Upper lobe of right lung (tissue), 1 donor: ENCODE results near the gene TINAGL1. TPM values are rescaled to one million over a fixed set of nuclear protein-coding genes. Genes with fewer than 3 reads are reported as not detected.

Source experiments
- ATAC-seq: fragments of 200-7000 bp; cut with Tn5 transposase; one replicate; pipeline ENCODE4 v1.9.1; 2020; ENCODE audit warnings: mild to moderate bottlenecking, moderate library complexity
- DNase-seq: peaks from one replicate; pipeline ENCODE4 v3.0.0-alpha.2; 2020
- H3K27ac ChIP-seq: fragments of 200-600 bp; one replicate; pipeline ENCODE4 v1.8.0; 2022
- H3K27me3 ChIP-seq: fragments of 200-600 bp; one replicate; pipeline ENCODE4 v1.8.0; 2022; ENCODE audit warnings: mild to moderate bottlenecking
- H3K36me3 ChIP-seq: fragments of 200-600 bp; one replicate; pipeline ENCODE4 v1.8.0; 2022
- H3K4me1 ChIP-seq: fragments of 200-600 bp; one replicate; pipeline ENCODE4 v1.8.0; 2022
- H3K4me3 ChIP-seq: fragments of 200-600 bp; one replicate; pipeline ENCODE4 v1.8.0; 2022; ENCODE audit warnings: mild to moderate bottlenecking
- H3K9me3 ChIP-seq: fragments of 200-600 bp; one replicate; pipeline ENCODE4 v1.8.0; 2022
- CTCF ChIP-seq: fragments of 200-600 bp; IDR thresholded peaks from one replicate; pipeline ENCODE4 v1.8.0; 2022; ENCODE audit warnings: antibody characterized with exemption
- intact Hi-C: fragments of 100-400 bp; cut with DNase I; formaldehyde crosslinking; loops from one replicate; pipeline ENCODE4 v1.11.0; 2022
- total RNA-seq: library from RNA; stranded (reverse); fragmentation: NEBNext Ultra II Directional; extraction: Animal tissue kit (Norgen Biotek cat#: 25700); gene quantifications from one replicate; pipeline ENCODE4 v1.2.1, GENCODE V29; 2021
- donor health status: DM: no; HTN: yes; CAD: no; lungs with severe emphysema.

The TINAGL1 gene
- total RNA-seq, 1 donor from 2014 or later, result 154 TPM

- Histone ChIP-seq H3K4me3 (peak overlapping the region; percentile 55), H3K4me1 (peaks cover 4% of the 10 kb centered on the region), H3K27me3 (peaks cover 24% of the 10 kb centered on the region), H3K9me3 (no peaks in the 10 kb centered on the region), H3K36me3 (no peaks in the 10 kb centered on the region), H3K27ac (no peak overlapping the region)
- ATAC-seq (peak; percentile 78), DNase-seq (peak; percentile 80)
- intact Hi-C loops, result loop anchor here (10.0 kb wide), 1 partner anchor 53 kb away; no protein-coding TSS in a partner anchor
- peak; percentile 81 for TF ChIP-seq CTCF
Observed at GRCh38 chr1:31617916-31618746, 41.8 kb downstream of the TINAGL1 start.

- DNase-seq (no peak), ATAC-seq (no peak)
- H3K4me3 ChIP-seq, result no peak overlapping the region
- no peaks in the 10 kb centered on the region for H3K9me3 ChIP-seq
- intact Hi-C loops, result loop anchor here (10.0 kb wide), 1 partner anchor 54 kb away; no protein-coding TSS in a partner anchor
- no peaks in the 10 kb centered on the region for H3K36me3 ChIP-seq
- H3K27me3 ChIP-seq, result peaks cover 24% of the 10 kb centered on the region
- TF ChIP-seq CTCF, result no peak
- H3K4me1 ChIP-seq, result peaks cover 4% of the 10 kb centered on the region
- no peak overlapping the region for H3K27ac ChIP-seq
Observed at GRCh38 chr1:31618916-31619846, 42.9 kb downstream of the TINAGL1 start.

- TF ChIP-seq CTCF, result no peak
Observed at GRCh38 chr1:31620631-31621497, 44.5 kb downstream of the TINAGL1 start.

GRCh38 chr1:31621498-31621820, 45.1 kb downstream of the TINAGL1 start:
- peaks cover 12% of the 10 kb centered on the region for H3K4me1 ChIP-seq
- H3K36me3 ChIP-seq, result no peaks in the 10 kb centered on the region
- ATAC-seq (no peak), DNase-seq (no peak)
- H3K9me3 ChIP-seq, result no peaks in the 10 kb centered on the region
- H3K4me3 ChIP-seq, result no peak overlapping the region
- peaks cover 22% of the 10 kb centered on the region for H3K27me3 ChIP-seq
- intact Hi-C loops, result no loop called here
- no peak overlapping the region for H3K27ac ChIP-seq
- no peak for TF ChIP-seq CTCF

More at GRCh38 chr1:31620631-31621497, 44.5 kb downstream of the TINAGL1 start:
- intact Hi-C loops, result no loop called here
- Histone ChIP-seq H3K36me3 (no peaks in the 10 kb centered on the region), H3K27ac (no peak overlapping the region), H3K4me1 (peaks cover 7% of the 10 kb centered on the region), H3K9me3 (no peaks in the 10 kb centered on the region), H3K27me3 (peaks cover 24% of the 10 kb centered on the region), H3K4me3 (no peak overlapping the region)
- no peak for ATAC-seq
- no peak for DNase-seq
